Urothelium cell line (cell line): ENCODE data around the gene TRIM46.

Experiments
- DNase-seq: peaks from one replicate; pipeline ENCODE4 v3.0.0; 2011; ENCODE audit warnings: low spot score, mixed read lengths
- FAIRE-seq: peaks from 2 replicates; lab custom pipeline; 2011; peaks lifted over from hg19 to GRCh38; lab: Jason Lieb, UNC

TRIM46 gene

GRCh38 chr1:155170806-155171205, 2.8 kb upstream of the TRIM46 start:
- DNase-seq (no peak), FAIRE-seq (no peak)

- DNase-seq: no peak
- FAIRE-seq: no peak
These were observed 1.6 kb upstream of the TRIM46 start for GRCh38 chr1:155171836-155172731.

- DNase-seq (peak; percentile 97), FAIRE-seq (peak; percentile 20)
These were observed 744 bp upstream of the TRIM46 start, which contains the start of gene KRTCAP2 for GRCh38 chr1:155172732-155173477. Gene KRTCAP2, minus strand, starts transcription at chr1:155173304. Its CDS starts 80 bp downstream, at chr1:155173224.

- FAIRE-seq (no peak), DNase-seq (peak; percentile 61)
These were observed 953 bp downstream of the TRIM46 start for GRCh38 chr1:155174324-155175280.

GRCh38 chr1:155175281-155175926, 1.8 kb downstream of the TRIM46 start:
- no peak for DNase-seq
- no peak for FAIRE-seq

GRCh38 chr1:155175927-155176371, 2.3 kb downstream of the TRIM46 start:
- no peak for DNase-seq
- no peak for FAIRE-seq

- FAIRE-seq (peak; percentile 50), DNase-seq (peak; percentile 89)
These were observed 3.0 kb downstream of the TRIM46 start for GRCh38 chr1:155176544-155177071.

GRCh38 chr1:155177192-155177917, 3.7 kb downstream of the TRIM46 start:
- DNase-seq: no peak
- no peak for FAIRE-seq

- no peak for DNase-seq
These were observed 4.3 kb downstream of the TRIM46 start for GRCh38 chr1:155177918-155178281.

GRCh38 chr1:155178441-155179111, 4.9 kb downstream of the TRIM46 start:
- FAIRE-seq: no peak
- no peak for DNase-seq

More at GRCh38 chr1:155177918-155178281, 4.3 kb downstream of the TRIM46 start:
- FAIRE-seq: no peak

GRCh38 chr1:155179112-155180031, 5.7 kb downstream of the TRIM46 start:
- FAIRE-seq (no peak), DNase-seq (no peak)

GRCh38 chr1:155181371-155182051, 7.9 kb downstream of the TRIM46 start:
- DNase-seq (no peak), FAIRE-seq (no peak)

- FAIRE-seq (no peak), DNase-seq (no peak)
These were observed 8.5 kb downstream of the TRIM46 start for GRCh38 chr1:155182052-155182550.

- no peak for FAIRE-seq
- no peak for DNase-seq
These were observed 10.1 kb downstream of the TRIM46 start for GRCh38 chr1:155183775-155184221.

- DNase-seq: no peak
- no peak for FAIRE-seq
These were observed 10.7 kb downstream of the TRIM46 start for GRCh38 chr1:155184351-155184811.
